ENCODE measurements around the gene CHD5. TPM values are rescaled to one million over a fixed set of nuclear protein-coding genes. Genes with fewer than 3 reads are reported as not detected.

CHD5 gene
- total and polyA plus RNA-seq, 2 experiments from 2014 or later: 0.11 to 0.24 TPM

DNA sequence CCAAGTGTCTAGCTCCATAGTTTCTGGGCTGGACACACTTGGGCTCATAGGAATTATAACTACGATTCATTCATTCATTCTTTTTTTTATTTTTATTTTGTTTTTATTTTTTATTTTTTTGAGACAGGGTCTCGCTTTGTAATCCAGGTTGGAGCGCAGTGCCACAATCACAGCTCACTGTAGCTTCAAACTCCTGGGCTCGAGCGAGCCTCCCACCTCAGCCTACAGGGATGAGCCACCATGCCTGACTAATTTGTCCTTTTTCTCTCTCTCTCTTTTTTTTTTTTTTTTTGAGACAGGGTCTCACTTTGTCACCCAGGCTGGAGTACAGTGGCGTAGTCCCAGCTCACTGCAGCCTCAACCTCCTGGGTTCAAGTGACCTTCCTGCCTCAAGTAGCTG, 92.2 kb downstream of the CHD5 start:
- peaks cover 5% of the 10 kb centered on the region for H3K4me1 ChIP-seq (ENCODE audit: low read depth)
- DNase-seq (ENCODE audit: low read depth in 1 of 2, low spot score in 1 of 2): no peak
- TF ChIP-seq, protein P1, sequence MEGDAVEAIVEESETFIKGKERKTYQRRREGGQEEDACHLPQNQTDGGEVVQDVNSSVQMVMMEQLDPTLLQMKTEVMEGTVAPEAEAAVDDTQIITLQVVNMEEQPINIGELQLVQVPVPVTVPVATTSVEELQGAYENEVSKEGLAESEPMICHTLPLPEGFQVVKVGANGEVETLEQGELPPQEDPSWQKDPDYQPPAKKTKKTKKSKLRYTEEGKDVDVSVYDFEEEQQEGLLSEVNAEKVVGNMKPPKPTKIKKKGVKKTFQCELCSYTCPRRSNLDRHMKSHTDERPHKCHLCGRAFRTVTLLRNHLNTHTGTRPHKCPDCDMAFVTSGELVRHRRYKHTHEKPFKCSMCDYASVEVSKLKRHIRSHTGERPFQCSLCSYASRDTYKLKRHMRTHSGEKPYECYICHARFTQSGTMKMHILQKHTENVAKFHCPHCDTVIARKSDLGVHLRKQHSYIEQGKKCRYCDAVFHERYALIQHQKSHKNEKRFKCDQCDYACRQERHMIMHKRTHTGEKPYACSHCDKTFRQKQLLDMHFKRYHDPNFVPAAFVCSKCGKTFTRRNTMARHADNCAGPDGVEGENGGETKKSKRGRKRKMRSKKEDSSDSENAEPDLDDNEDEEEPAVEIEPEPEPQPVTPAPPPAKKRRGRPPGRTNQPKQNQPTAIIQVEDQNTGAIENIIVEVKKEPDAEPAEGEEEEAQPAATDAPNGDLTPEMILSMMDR (IDR thresholded peaks at IDR 0.05; ENCODE audit: low read depth, low read length): no peak
- no peaks in the 10 kb centered on the region for H3K36me3 ChIP-seq
- H3K27me3 ChIP-seq: no peaks in the 10 kb centered on the region
- no peak overlapping the region for H3K27ac ChIP-seq
- no peak overlapping the region for H3K4me3 ChIP-seq
- H3K9me3 ChIP-seq (ENCODE audit: low read depth): no peaks in the 10 kb centered on the region

DNA sequence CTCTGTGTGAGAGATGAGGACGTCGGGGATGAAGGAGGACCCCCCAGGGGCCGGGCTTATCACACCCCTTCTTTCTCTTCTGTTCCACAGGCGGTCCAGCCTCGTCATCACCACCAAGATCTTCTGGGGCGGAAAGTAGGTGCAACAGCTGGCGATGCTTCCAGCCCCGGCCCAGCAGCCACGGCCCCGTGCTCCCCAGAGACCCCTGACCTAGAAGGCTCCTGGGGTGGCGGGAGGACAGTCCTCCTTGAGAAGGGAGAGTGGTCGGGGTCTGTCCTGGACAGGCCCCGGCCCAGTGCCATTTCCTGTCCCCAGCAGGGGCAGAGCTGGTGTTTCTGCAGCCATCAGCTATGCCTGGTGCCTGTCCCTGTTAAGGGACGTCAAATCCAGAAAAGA, 92.7 kb downstream of the CHD5 start:
- H3K36me3 ChIP-seq: no peaks in the 10 kb centered on the region
- DNase-seq (ENCODE audit: low read depth in 1 of 2, low spot score in 1 of 2): no peak
- H3K9me3 ChIP-seq (ENCODE audit: low read depth): no peaks in the 10 kb centered on the region
- peaks cover 5% of the 10 kb centered on the region for H3K4me1 ChIP-seq (ENCODE audit: low read depth)
- H3K27me3 ChIP-seq: no peaks in the 10 kb centered on the region
- H3K4me3 ChIP-seq: no peak overlapping the region
- TF ChIP-seq, protein P1 (IDR thresholded peaks at IDR 0.05; ENCODE audit: low read depth, low read length): no peak
- H3K27ac ChIP-seq: no peak overlapping the region

DNA sequence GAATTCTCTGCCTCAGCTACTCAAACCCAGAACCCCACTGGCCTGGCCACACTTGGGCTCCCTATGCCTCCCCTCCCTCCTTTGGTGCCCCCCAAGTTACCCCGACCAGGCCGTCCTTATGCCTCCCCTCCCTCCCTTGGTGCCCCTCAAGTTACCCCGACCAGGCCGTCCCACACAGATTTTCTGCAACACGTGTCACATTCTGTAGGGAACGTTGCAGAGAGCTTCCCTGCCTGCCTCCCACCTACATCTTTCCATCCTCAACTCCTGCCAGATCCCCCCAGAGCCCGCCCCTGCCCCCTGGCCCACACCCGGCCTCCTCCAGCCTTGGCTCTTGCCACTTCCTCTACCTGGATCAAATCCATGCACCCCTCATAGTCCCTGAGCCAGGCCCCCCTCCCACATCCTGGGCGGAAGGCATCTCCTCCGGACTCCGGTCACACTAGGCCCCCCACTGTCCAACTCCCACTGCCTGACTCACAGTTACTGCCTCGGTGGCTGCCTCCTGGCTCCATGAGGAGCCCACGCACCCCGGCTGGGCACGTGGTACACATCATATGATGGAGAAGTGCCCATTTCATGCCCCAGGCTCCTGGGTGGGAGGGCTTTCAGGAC, 93.3 kb downstream of the CHD5 start:
- H3K36me3 ChIP-seq: no peaks in the 10 kb centered on the region
- no peak overlapping the region for H3K27ac ChIP-seq
- DNase-seq (ENCODE audit: low read depth in 1 of 2, low spot score in 1 of 2): no peak
- TF ChIP-seq, protein P1 (IDR thresholded peaks at IDR 0.05; ENCODE audit: low read depth, low read length): no peak
- no peaks in the 10 kb centered on the region for H3K9me3 ChIP-seq (ENCODE audit: low read depth)
- no peak overlapping the region for H3K4me3 ChIP-seq
- H3K27me3 ChIP-seq: no peaks in the 10 kb centered on the region
- peaks cover 5% of the 10 kb centered on the region for H3K4me1 ChIP-seq (ENCODE audit: low read depth)

DNA sequence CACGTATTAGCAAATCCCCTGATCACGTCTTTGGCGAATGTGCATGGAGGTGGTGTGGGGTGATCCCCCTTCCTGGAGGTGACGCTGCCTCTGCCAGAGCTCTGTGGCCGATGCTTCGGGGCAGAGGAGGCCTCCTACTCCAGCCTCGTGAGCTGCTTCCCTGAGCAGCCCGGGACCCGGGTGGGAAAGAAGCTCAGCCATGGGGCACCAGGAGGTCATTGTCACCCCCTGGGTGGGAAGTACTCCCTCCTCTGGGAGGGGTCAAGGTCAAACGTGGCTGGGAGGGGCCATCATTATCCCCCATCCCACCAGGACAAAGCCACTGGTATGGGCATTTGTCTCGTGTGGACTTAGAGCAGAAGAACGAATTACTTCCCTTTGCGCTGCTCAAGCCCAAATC, 93.8 kb downstream of the CHD5 start:
- Histone ChIP-seq H3K27ac (no peak overlapping the region), H3K36me3 (no peaks in the 10 kb centered on the region), H3K9me3 (ENCODE audit: low read depth) (no peaks in the 10 kb centered on the region), H3K4me1 (ENCODE audit: low read depth) (peaks cover 5% of the 10 kb centered on the region), H3K27me3 (no peaks in the 10 kb centered on the region), H3K4me3 (no peak overlapping the region)
- TF ChIP-seq, protein P1 (IDR thresholded peaks at IDR 0.05; ENCODE audit: low read depth, low read length): no peak
- DNase-seq (ENCODE audit: low read depth in 1 of 2, low spot score in 1 of 2): no peak

DNA sequence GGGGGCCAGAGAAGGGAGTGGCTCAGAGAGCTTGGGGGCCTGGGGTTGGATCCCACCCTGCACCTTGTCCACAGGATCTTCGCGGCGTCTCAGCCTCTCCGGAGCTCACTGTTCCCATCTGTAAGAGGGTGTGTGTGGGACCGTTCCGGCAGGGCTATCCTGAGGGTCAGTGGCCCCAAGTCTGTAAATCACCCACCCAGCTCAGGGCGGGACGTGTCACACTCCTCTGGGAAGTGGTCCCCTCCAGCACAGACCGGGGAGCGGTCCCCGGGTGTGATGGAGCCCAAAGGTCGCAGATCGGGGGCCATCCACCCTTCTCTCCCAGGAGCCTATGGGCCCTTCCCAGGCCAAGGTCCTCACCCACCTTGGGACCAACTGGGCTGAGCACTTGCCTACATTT, 94.5 kb downstream of the CHD5 start:
- no peak for DNase-seq (ENCODE audit: low read depth in 1 of 2, low spot score in 1 of 2)
- Histone ChIP-seq H3K36me3 (no peaks in the 10 kb centered on the region), H3K4me3 (no peak overlapping the region), H3K4me1 (ENCODE audit: low read depth) (peaks cover 5% of the 10 kb centered on the region), H3K9me3 (ENCODE audit: low read depth) (no peaks in the 10 kb centered on the region), H3K27ac (no peak overlapping the region), H3K27me3 (no peaks in the 10 kb centered on the region)
- TF ChIP-seq, protein P1 (IDR thresholded peaks at IDR 0.05; ENCODE audit: low read depth, low read length): no peak

All from cardiac muscle cell (in vitro differentiated cells and primary cell).